Mesenteric fat pad (tissue), 1 donor: Measurements from ENCODE around the gene CHST15. TPM values are rescaled to one million over a fixed set of nuclear protein-coding genes. Genes with fewer than 3 reads are reported as not detected.

Experiments used
- DNase-seq: peaks from one replicate; pipeline ENCODE4 v3.0.0-alpha.2; 2020; ENCODE audit warnings: low spot score
- total RNA-seq: library from RNA; stranded (reverse); fragmentation: NEBNext Ultra II Directional; extraction: Animal tissue kit (Norgen Biotek cat#: 25700); gene quantifications from one replicate; pipeline ENCODE4 v1.2.1, GENCODE V29; 2021
- donor health status: DM: yes; HTN: yes; CAD: no.

The CHST15 gene
- total RNA-seq, 1 donor from 2014 or later = 53.1 TPM

GRCh38 chr10:124066781-124067714 lies 26.4 kb downstream of the CHST15 start:
- DNase-seq = no peak

GRCh38 chr10:124066126-124066700 lies 27.2 kb downstream of the CHST15 start:
- DNase-seq = no peak

GRCh38 chr10:124065382-124066125 lies 27.8 kb downstream of the CHST15 start:
- DNase-seq = no peak

- no peak for DNase-seq
Measured at GRCh38 chr10:124064676-124065075, 28.7 kb downstream of the CHST15 start.

GRCh38 chr10:124063750-124064603 lies 29.4 kb downstream of the CHST15 start:
- no peak for DNase-seq

GRCh38 chr10:124062390-124062789 lies 31.0 kb downstream of the CHST15 start:
- no peak for DNase-seq

- no peak for DNase-seq
Measured at GRCh38 chr10:124061030-124061429, 32.4 kb downstream of the CHST15 start.

- no peak for DNase-seq
Measured at GRCh38 chr10:124060148-124060720, 33.2 kb downstream of the CHST15 start.

GRCh38 chr10:124059551-124059950 lies 33.8 kb downstream of the CHST15 start:
- no peak for DNase-seq

- no peak for DNase-seq
Measured at GRCh38 chr10:124058346-124059003, 34.9 kb downstream of the CHST15 start.

- no peak for DNase-seq
Measured at GRCh38 chr10:124057601-124058000, 35.8 kb downstream of the CHST15 start.

- no peak for DNase-seq
Measured at GRCh38 chr10:124056337-124056980, 36.9 kb downstream of the CHST15 start.

- DNase-seq = no peak
Measured at GRCh38 chr10:124053971-124054370, 39.4 kb downstream of the CHST15 start.

- no peak for DNase-seq
Measured at GRCh38 chr10:124052561-124052960, 40.8 kb downstream of the CHST15 start.

GRCh38 chr10:124050021-124051015 lies 43.1 kb downstream of the CHST15 start:
- no peak for DNase-seq

- no peak for DNase-seq
Measured at GRCh38 chr10:124049484-124049883, 43.9 kb downstream of the CHST15 start.

GRCh38 chr10:124048371-124049290 lies 44.8 kb downstream of the CHST15 start:
- DNase-seq = no peak
